ENCODE data around the gene NUCB2. TPM values are rescaled to one million over a fixed set of nuclear protein-coding genes. Genes with fewer than 3 reads are reported as not detected.

Gene NUCB2
- polyA plus RNA-seq, 1 of the 3 experiments (the other 2 are of a cell fraction) = 25.0 TPM

DNA sequence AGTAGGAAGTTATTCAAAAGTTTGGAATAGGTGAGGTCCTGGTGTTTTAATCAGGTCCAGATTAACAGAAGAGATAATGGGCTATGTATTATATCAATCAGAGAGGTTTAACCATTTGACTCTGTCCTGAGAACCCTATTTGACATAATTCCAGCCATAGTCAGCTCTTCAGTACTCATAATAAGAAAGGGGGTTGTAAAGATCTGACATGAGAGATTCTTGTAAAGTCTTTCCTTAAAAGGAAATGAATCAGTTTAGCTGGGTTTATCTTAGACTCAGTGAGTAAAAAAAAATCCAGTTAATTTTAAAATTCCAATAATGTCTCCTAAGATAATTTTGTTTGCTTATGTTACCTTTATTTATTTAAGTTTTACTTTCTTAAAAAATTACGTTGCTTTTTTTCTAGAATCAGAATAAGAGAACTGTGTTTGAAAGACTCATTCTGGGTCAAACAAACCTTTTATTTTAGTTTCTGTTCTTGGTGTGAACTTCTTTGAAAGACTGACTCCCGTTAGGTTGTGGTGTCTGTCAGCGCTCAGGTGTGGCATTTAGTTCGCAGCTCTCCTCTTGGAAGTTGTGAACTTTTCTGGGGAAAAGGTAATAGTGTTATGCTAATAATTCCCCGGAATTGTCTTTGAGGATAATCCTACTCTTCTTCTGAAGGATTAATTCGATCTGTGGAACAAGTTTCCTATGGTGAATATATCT, 20.5 kb downstream of the NUCB2 start:
- no peak for TF ChIP-seq TCF12 (IDR thresholded peaks at IDR 0.05)
- no peak for TF ChIP-seq POLR2AphosphoS5 (IDR thresholded peaks at IDR 0.05; ENCODE audit: low read depth, low read length)
- no peak for TF ChIP-seq NRF1 (IDR thresholded peaks at IDR 0.05; ENCODE audit: low read depth, low read length)
- no peak for TF ChIP-seq CHD2 (IDR thresholded peaks at IDR 0.05; ENCODE audit: low read length, partially characterized antibody)
- TF ChIP-seq, protein P1, sequence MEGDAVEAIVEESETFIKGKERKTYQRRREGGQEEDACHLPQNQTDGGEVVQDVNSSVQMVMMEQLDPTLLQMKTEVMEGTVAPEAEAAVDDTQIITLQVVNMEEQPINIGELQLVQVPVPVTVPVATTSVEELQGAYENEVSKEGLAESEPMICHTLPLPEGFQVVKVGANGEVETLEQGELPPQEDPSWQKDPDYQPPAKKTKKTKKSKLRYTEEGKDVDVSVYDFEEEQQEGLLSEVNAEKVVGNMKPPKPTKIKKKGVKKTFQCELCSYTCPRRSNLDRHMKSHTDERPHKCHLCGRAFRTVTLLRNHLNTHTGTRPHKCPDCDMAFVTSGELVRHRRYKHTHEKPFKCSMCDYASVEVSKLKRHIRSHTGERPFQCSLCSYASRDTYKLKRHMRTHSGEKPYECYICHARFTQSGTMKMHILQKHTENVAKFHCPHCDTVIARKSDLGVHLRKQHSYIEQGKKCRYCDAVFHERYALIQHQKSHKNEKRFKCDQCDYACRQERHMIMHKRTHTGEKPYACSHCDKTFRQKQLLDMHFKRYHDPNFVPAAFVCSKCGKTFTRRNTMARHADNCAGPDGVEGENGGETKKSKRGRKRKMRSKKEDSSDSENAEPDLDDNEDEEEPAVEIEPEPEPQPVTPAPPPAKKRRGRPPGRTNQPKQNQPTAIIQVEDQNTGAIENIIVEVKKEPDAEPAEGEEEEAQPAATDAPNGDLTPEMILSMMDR (IDR thresholded peaks at IDR 0.05) = no peak
- TF ChIP-seq TAF1 (IDR thresholded peaks at IDR 0.05; ENCODE audit: borderline replicate concordance, low read depth, low read length) = no peak
- TF ChIP-seq ZBTB33 (IDR thresholded peaks at IDR 0.05; ENCODE audit: borderline replicate concordance, low read depth) = no peak
- H3K36me3 ChIP-seq (replicated peaks in 1 of 2; ENCODE audit: control insufficient read depth in 1 of 2, insufficient read depth in 2 of 2, low read length in 1 of 2) = peaks cover 4 to 11% of the 10 kb centered on the region in 2 experiments
- no peaks in the 10 kb centered on the region for H3K27me3 ChIP-seq (ENCODE audit: insufficient read depth)
- H3K4me2 ChIP-seq = no peak overlapping the region
- no peaks in the 10 kb centered on the region for H4K20me1 ChIP-seq (ENCODE audit: insufficient read depth)
- no peak for DNase-seq
- no peak overlapping the region for H3K9ac ChIP-seq
- H2AFZ ChIP-seq (ENCODE audit: low read depth) = no peak overlapping the region
- no peaks in the 10 kb centered on the region for H3K79me2 ChIP-seq (ENCODE audit: insufficient read depth)
- H3K9me3 ChIP-seq = no peaks in the 10 kb centered on the region
- H3K4me1 ChIP-seq (ENCODE audit: control insufficient read depth in 1 of 2, insufficient read depth in 2 of 2, low read depth in 1 of 2, low read length in 1 of 2) = no peaks in the 10 kb centered on the region
- no peaks in the 10 kb centered on the region for H3K9me2 ChIP-seq
- no peak overlapping the region for H3K27ac ChIP-seq (ENCODE audit: low read depth in 2 of 2, low read length in 1 of 2)
- H3K4me3 ChIP-seq (ENCODE audit: low read depth in 2 of 2, low read length in 1 of 2) = no peak overlapping the region
- WGBS (ENCODE audit: low lambda C conversion rate) = 87% methylated on average over 6 of the region's 6 CpGs
- ChIA-PET CTCF (interaction anchor here (1.1 kb wide), 1 partner anchor 14 kb away, joined by 4 read pairs; no protein-coding TSS in a partner anchor), POLR2A (no interaction called here)
- H3F3A ChIP-seq (replicated peaks; ENCODE audit: insufficient read depth) = peaks cover 4% of the 10 kb centered on the region

GRCh38 chr11:17298302-17298701, 21.8 kb downstream of the NUCB2 start:
- ChIA-PET POLR2A (no interaction called here), CTCF (no interaction called here)
- Histone ChIP-seq H3K79me2 (ENCODE audit: insufficient read depth) (no peaks in the 10 kb centered on the region), H3K9me2 (no peaks in the 10 kb centered on the region), H3K9ac (no peak overlapping the region), H3K36me3 (replicated peaks in 1 of 2; ENCODE audit: control insufficient read depth in 1 of 2, insufficient read depth in 2 of 2, low read length in 1 of 2) (peaks cover 4 to 11% of the 10 kb centered on the region in 2 experiments), H3K27me3 (ENCODE audit: insufficient read depth) (no peaks in the 10 kb centered on the region), H4K20me1 (ENCODE audit: insufficient read depth) (no peaks in the 10 kb centered on the region), H3K9me3 (no peaks in the 10 kb centered on the region), H2AFZ (ENCODE audit: low read depth) (no peak overlapping the region), H3K4me1 (ENCODE audit: control insufficient read depth in 1 of 2, insufficient read depth in 2 of 2, low read depth in 1 of 2, low read length in 1 of 2) (no peaks in the 10 kb centered on the region), H3F3A (replicated peaks; ENCODE audit: insufficient read depth) (peaks cover 4% of the 10 kb centered on the region), H3K4me3 (ENCODE audit: low read depth in 2 of 2, low read length in 1 of 2) (no peak overlapping the region), H3K4me2 (no peak overlapping the region), H3K27ac (ENCODE audit: low read depth in 2 of 2, low read length in 1 of 2) (no peak overlapping the region)
- no peak for DNase-seq
- WGBS (ENCODE audit: low lambda C conversion rate) = 93% methylated on average over 5 of the region's 5 CpGs
- no peak for TF ChIP-seq PBX3 (IDR thresholded peaks at IDR 0.05)
- TF ChIP-seq FOXJ3 (CRISPR knock-in tag; IDR thresholded peaks at IDR 0.05) = no peak
- TF ChIP-seq EP300 (IDR thresholded peaks at IDR 0.05; ENCODE audit: borderline replicate concordance in 1 of 2, low read depth in 1 of 2, low read length in 1 of 2) = no peak
- TF ChIP-seq, protein P2, sequence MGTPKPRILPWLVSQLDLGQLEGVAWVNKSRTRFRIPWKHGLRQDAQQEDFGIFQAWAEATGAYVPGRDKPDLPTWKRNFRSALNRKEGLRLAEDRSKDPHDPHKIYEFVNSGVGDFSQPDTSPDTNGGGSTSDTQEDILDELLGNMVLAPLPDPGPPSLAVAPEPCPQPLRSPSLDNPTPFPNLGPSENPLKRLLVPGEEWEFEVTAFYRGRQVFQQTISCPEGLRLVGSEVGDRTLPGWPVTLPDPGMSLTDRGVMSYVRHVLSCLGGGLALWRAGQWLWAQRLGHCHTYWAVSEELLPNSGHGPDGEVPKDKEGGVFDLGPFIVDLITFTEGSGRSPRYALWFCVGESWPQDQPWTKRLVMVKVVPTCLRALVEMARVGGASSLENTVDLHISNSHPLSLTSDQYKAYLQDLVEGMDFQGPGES (IDR thresholded peaks at IDR 0.05; ENCODE audit: low read depth, low read length) = no peak
- TF ChIP-seq ZBTB33 (IDR thresholded peaks at IDR 0.05; ENCODE audit: borderline replicate concordance, low read depth) = no peak
- no peak for TF ChIP-seq POLR2AphosphoS5 (IDR thresholded peaks at IDR 0.05; ENCODE audit: low read depth, low read length)
- TF ChIP-seq RXRA (IDR thresholded peaks at IDR 0.05; ENCODE audit: borderline replicate concordance, low read depth) = no peak
- no peak for TF ChIP-seq REST (IDR thresholded peaks at IDR 0.05; ENCODE audit: low read depth, low read length)

All from SK-N-SH (cell line).